ENCODE data around the gene CDK5R2.

CDK5R2 gene

DNA sequence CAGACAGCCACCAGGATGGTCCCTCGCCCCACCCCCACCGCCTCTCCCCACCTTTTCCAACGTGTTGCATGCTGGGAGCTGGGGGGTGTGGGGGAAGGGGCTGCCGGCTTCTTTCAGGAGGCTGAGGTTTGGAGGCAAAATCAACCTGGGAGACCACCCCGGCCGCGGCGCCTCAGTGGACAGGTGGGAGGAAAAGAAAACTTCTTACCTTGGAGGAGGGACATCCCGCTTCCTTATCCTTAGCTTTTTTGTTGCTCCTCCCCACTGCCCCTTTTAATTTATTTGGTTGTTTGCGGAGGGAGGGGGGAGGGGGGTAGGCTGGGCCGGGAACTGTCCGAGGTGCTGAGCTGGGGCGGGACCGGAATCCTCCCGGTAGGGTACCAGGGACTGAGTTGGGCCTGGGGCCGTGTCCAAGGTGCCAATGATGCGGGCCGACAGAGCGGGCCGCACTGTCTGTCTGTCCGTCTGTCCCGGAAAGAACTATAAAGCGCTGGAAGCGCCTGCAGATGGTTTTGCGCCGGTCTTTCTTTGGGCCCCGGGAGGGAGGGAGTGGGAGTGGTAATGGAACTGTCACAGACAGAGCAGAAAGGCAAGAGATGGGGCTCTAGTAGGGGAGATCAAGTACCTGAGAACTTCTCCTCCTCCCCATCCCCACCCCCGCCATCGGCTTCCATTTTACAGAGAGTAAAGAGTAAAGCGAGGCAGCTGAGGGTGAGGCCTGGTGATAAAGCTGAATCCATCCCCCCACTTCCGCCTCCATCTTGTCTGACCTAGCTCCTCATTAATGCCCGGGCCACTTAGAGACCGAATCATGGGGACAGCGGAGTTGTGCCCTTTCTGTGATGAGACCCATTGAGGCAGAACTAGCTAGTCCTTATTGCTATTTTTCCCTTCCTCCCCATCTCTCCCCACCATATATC, 2.4 kb downstream of the CDK5R2 start:
- no peak for DNase-seq (ENCODE audit: low read depth in 2 of 2)

DNA sequence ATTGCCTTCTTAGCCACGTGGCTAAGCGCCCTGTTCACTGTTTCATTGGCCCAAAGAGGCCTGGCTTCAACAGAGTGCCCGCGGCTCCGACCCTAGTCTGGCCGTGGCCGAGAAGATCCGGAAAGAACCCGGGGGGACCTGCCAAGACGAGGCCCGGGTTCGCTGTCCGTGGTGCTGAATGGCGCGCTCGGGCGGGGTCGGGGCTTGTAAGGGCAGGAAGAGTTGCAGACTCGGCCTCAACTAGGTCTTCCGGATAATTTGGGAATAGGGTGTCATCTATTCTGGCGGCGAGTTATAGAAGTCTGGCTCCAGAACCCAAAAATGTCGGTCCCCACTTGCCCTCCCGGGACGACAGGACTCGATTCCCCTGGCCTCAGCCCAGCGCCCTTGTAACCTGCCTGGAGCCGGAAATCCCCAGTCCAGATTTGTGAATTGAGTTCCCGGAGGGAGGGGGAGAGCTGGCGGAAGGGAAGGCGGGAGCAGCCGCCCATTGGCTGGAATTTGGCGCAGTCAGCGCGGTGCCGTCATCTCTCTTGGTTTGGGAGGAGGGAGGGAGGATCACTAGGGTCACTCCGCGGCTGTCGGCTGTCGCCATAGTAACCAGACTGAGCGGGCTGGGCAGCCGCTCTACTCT, 3.5 kb downstream of the CDK5R2 start:
- DNase-seq (ENCODE audit: low read depth in 2 of 2) = no peak

DNA sequence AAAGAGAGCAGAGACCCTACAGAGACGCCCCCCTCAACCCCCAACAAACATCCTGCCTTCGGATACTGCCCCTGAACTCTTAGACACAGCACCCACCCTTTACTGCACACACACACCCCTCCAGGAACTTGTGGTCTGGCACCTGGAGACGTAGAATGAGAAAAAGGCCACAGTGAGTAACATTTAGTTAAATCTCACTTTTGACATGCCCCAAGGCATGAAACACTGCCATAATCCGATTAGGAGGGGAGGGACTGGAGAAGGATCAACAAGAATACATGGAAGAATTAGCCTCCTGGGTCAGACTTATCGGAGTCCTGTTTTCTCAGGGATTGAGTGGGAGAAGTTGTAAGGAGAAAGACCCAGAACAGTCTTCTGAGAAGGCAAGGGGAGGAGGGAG, 4.1 kb downstream of the CDK5R2 start:
- DNase-seq (ENCODE audit: low read depth in 2 of 2) = no peak

DNA sequence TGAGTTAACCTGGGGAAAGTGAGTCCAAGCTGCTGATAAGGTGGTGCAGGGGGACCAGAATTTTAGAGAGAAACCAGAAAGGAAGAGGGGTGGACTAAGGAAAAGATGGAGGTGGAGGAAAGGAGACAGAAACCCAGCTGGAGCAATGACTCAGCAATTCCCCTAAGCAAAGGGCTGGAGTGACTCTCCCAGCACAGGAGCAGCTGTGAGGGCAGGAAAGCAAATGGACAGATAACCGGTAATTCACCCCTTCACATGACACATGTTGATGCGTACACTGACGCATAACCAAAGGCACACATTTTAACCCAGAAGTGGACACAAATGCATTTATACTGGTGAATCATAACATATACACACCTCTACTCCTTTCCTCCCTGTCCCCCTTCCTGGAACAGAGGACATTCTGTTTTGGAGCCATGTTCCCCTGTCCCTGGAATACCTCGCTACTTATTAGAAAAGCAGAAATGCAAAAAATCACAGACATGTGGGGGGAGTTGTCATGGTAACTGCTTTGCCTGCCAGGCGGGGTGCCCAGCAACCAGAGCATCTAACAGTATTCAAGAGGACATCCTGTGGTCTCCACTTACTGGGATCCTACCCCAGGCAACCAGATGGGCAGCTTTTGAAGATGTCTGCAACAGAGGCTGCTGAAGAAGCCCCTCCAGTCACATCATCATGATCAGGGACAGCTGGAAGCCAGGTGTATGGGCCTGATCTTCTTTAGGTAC, 4.7 kb downstream of the CDK5R2 start:
- no peak for DNase-seq (ENCODE audit: low read depth in 2 of 2)

DNA sequence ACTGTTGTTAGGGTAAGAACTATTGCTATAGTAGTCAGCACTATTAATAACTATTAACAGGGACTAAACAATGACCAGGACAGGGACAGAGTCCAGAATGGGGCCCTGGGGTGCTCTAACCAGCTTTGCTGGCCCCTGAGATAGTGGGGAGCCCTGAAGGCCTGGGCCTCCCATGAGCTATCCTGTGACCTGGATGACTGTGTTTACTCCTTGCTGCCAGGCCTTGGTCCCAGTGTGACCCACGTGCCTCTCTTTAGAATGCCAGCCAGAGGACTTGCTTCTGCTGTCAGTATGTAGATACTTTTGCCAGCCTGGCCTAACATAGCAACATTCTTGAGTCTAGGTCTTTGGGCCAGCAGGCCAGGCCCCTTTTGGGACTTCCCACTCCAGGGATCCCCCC, 11.4 kb downstream of the CDK5R2 start:
- no peak for DNase-seq (ENCODE audit: low read depth in 2 of 2)

DNA sequence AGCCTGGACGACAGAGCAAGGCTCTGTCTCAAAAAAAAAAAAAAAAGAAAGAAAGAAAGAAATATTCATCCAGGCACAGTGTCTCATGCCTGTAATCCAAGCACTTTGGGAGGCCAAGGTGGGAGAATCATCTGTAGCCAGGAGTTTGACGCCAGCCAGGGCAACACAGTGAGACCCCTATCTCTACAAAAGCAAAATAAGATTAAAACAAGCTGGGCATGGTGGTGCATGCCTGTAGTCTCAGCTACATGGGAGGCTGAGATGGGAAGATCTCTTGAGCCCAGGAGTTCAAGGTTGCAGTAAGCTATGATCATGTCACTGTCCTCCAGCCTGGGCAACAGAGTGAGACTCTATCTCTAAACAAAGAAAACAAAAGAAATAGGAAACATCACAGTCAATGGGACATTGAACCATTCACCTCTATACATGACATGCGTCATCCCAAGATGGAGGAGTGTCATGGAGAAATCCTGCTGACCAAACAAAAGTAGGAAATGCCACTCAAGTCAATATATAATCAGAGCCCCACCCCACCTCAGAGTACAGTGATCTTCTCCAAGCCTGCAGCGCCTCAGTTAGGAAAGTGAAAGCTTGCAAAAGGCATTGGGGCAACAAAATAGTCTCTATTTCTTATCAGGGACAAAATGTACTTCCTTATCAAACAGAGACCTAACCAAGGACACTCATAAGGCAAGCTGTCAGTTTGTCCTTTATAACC, 15.8 kb downstream of the CDK5R2 start:
- no peak for DNase-seq (ENCODE audit: low read depth in 2 of 2)

DNA sequence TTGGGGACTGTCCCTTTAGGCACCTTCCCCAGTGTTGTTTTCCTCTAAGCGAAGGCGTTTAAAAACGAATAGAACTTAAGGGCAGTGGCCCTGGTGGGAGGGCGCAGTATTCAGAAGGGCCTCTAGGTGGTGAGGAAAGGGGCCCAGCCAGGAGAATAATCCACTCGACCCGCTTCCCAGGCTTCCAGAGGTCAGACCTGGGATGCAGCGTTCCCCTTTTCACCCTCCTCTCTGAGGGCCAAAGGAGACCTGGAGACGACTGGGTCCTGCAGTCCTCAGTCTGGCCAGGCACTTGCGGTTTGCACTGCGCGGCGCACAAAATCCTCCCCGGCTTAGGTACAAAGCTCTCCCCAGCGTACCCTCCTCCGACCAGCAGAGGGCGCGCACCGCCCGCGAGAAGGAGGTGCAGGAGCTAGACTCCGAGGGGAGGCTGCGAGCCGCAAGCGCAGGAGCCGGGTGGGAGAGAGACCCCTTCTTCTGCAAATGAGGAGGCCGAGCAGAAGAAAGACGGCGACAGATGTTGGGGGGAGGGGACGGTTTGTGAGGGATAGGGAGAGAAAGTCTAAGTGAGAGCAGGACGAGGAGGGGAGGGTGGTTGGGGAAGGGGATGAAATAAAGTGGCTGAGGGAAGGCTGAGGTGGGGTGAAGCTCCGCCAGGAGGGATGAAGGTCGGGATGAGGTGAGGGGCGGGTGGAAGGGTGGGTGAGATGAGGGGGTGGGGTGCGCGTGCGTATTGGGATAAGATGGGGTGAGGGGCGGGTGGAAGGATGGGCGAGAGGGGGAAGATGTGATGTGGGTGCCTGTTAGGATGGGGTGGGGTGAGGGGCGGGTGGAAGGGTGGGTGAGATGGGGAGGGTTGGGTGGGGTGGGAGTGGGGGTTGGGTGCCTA, 20.6 kb downstream of the CDK5R2 start:
- no peak for DNase-seq (ENCODE audit: low read depth in 2 of 2)

DNA sequence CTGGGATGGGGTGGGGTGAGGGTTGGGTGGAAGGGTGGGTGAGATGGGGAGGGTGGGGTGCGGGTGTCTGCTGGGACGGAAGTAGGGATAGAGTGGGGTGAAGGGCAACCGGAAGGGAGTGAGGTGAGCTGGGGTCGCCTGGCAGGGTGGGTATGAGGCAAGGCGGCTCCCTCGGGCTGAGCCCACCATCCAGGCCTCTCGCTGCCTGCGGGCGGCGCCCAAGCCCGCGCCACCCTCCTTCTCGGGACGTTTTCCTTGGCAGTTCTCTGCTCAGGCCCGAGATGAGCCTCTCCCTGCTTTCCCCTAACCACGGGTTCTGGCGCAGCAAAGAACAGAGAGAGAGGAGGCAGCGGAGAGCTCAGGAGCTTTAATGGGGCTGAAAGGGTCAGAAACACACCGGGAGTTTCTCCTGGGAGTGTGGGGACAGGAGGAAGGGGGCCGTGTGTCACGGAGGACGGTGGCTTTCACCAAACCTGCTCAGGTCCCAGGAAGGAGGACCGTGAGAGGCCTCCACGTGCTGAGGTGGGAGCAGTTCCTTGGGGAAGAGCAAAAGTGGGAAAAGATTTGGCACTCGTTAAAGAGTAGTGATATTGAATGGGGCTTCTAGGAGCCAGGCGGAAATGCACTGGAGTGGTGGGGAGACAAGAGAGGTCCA, 21.4 kb downstream of the CDK5R2 start:
- DNase-seq (ENCODE audit: low read depth in 2 of 2) = no peak

DNA sequence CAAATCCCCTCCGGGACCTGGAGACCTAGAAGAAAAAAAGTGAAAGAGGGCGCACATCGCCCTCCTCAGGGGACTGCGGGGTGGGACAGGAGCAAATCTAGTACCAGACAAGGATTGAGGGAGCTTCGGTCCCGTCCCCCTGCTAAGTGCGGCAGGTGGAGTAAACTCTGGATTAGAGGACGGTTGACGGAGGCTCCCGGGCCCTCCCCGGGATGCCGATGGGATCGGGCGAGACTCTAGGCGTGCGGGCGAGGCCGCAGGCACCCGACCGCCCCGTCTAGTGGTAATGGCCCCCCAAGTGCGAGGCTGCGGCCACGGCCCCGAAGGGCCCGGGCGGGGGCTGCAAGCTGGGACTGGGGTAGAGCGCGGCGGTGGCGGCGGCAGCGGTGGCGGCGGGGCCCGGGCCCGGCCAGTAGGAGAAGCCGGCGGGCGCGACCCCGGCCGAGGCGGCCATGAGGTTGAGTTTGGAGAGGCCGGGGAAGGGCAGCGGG, 22.0 kb downstream of the CDK5R2 start:
- DNase-seq (ENCODE audit: low read depth in 2 of 2) = no peak

DNA sequence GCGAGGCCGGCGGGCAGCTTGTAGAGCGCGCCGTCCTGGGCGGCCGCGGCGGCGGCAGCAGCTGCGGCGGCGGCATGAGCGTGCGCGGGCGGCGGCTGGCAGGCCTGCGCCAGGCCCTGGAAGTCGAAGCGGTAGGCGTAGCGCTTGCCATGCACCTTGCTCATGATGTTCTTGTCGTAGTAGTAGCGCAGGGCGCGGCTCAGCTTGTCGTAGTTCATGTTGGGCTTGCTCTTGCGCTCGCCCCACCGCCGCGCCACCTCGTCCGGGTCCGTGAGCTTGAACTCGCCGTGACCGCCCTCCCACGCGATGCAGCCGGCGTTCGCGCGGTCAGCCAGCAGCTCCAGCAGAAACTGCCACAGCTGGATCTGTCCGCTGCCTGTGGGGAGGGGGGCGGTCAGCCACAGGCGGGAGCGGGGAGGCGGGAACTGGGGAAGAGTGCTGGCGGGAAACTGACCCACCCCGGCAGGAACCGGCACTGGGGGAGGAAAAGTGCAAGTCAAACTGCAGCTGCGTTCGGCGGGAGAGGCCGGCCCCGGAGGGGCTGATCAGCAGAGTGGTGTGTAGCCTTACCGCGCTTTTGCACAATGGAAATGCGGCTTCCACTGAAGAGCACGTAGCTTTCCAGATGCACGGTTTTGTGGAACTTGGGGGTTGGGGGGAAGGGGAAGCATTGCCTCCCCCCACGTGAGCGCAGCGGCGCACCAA, 22.6 kb downstream of the CDK5R2 start:
- no peak for DNase-seq (ENCODE audit: low read depth in 2 of 2)

DNA sequence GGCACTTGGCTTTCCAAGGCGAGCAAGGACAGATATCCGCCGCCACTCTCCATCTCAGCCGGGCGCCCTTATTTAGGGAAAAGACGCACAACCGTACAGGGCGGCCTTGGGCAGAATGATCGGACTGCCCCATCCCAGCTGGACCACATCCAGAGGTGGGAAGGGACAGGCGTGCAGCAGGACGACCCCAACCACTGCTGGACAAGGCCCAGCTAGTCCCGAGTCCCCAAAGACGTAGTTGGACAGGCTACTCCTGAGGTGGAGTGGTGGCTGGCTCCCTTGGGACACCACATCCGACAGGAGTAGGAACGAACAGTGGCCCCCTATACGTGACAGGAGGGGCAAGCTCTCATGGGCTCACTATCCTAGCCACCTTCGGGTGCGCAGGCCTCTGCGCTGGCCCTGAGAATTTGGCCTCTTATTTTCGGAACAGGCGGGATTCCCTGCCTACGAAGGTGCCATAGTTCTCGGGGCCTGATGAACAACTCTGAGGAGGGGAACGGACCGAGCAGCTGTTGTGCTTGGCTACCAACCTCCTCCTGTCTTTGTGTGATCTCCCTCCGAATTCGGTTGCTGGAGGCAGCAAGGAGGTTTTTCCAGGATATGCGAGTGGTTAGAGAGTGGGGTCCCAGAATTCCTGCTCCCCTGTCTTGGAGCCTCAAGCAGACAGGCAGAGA, 23.3 kb downstream of the CDK5R2 start:
- DNase-seq (ENCODE audit: low read depth in 2 of 2) = no peak

DNA sequence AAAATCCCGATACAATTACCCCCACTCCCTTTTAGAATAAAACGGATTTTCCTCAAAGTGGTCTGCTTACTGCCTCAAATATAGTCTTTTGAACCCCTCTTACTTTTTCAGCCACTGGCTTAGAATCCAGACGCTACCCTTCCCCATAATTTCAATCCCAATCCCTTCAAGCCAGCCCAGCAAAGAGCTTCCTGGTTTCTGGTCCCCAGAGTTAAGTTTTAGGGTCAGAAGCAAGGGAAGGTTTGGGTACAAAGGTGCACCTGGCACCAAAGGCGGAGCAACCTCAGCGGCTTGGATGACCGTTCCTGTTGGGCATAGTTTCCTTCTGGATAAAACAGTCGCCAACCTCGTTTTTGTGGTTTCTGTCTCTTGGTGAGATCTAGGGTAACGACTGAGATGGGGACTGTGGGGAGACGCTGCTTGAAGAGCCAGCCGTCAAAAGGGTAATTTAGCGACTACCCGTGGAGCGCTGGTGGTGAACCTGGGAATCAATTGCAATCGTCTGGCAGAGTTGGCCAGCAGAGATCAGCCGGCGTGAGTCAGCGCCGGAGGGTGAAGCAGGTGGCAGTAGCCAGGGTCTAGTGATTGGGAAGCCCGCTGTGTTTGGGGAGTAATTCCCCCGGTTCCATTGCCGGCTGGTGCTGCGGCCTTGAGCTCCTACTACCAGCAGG, 23.9 kb downstream of the CDK5R2 start:
- DNase-seq (ENCODE audit: low read depth in 2 of 2) = no peak

DNA sequence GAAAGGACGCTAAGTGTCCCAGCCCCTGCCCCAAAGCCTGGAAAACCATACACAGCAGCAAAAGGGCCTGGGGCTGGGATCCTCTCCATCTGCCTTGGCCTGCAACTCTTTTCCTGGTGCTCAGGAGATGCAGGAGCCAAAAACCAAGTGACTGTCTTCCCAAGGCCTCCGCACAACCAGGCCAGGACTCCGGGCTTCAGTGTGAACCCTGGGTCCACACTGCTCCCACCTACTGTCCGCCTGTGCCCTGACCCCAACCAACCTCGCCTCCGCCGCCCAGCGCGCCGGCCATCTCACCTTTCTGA, 24.4 kb downstream of the CDK5R2 start:
- DNase-seq (ENCODE audit: low read depth in 2 of 2) = no peak

DNA sequence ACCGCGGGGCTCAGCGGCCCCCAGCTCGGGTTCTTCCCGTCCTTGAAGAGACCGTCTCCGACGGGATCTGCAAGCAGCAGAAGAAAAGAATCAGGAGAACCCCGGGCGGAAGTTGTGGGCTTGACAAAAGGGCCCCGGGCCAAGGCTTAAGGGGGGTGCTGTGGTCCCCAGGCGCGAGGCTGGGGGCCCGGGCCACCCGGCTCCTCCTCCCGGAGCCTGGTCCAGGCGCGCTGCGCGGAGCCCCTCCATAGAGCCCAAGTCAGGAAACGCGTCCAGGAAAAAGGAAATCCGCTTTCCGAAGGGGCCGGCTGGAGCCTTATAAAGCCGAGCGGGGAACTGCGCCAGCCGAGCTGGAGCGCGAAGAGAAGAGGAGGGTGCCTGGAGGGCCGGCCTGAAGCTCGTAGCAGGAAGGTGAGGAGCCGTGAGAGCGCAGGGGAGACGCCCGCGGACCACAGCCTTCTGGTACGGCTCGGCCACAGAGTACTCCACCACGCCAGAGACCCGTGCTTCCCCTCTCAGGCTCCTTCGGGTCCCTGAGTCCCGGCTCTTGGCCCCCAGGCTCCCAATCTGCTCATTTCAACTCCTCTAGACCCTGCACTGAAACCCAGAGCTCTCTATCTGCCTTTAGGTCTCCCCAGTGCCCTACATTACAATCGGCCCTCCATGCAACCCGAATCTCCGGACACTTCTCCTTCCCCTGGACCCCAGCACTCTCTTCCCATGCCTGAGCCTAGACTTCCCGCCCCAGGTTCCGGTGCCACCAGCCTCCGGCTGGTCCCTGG, 25.0 kb downstream of the CDK5R2 start:
- DNase-seq (ENCODE audit: low read depth in 2 of 2) = no peak

DNA sequence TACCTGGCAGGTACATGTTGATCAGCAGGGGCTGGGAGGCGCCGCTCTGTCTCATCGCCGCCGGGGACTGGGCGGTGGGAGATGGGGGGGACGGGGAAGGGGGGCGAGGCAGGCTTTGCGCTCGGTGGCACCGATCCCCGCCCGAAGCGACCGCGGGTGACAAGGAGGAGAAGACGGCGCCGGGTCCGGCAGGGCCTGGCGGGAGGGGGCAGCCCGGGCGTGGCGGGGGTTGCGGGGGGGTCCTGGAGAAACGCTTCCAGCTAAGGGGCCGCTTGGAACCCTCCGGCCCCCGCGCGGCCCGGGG, 25.5 kb downstream of the CDK5R2 start, which contains the start of gene FEV:
Gene FEV (minus strand): TSS at position 164 of the 304 bp plus-strand sequence. CDS start 109 bp downstream, at position 55.
- no peak for DNase-seq (ENCODE audit: low read depth in 2 of 2)

DNA sequence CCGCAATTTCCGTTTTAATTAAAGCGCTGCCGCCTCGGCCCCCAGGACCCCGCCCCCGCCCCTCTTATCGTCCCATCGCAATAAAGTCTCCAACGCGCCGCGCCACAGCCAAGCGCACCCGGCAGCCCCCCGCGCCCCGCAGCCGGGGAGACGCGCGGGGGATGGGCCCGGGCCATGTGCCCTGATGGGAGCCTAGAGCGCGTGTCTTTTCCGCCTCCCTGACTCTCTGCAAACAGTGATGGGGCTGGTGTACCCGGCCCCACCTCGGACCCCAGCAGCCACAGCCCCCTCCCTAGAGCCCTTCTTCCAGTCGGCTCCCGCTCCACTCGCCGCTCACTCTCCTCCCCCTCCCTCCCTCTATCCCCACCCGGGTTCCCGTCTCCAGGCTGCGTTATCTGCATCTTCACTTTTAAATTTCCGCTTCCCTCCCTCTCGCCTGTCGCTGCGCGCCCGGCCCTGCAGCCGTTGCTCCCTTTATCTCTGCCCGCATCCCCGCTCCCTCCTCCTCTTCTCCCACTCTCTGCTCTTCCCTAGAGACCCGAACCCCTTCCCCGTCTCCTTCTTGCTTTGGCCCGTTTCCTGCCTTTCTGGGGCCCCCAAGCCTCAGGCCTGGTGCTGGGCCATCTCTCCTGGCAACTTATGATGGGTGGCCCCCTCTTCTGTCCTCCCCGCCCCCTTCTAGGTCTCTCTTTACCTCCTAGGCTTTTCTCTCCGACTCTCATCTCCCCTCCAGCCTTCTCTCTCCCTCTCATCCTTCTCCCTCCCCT, 26.0 kb downstream of the CDK5R2 start:
- no peak for DNase-seq (ENCODE audit: low read depth in 2 of 2)

DNA sequence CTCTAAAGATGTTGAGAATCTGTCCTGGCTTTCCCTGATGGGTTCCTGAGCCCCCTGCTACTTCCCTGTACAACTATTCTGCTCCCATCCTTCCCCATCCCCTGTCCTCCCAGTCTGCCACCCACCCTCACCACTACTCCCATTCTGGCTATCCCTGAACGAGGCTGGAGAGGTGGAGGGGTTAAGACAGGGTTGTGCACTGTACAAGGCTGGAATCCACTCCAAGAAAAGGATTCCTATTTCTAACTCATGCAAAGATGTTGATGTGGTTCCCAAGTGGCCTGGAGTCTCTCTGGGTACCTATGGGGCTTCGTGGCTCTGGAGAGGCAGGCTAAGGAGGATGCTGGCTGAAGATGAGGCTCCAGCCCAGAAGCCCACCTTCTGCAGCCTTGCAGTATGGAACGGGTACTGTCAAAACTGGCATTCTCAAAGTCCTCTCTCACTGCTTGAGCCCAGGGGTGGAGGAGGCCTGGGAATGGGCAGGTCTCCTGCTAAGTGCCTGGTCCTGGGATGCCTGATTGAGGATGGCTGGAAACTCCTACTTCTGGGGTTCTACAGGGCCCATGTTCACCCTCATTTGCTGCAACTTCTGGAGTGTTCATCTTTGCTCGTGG, 26.8 kb downstream of the CDK5R2 start:
- DNase-seq (ENCODE audit: low read depth in 2 of 2) = no peak

Data from fibroblast of skin of left biceps (primary cell).